ENCODE measurements around the gene CREBBP. TPM values are rescaled to one million over a fixed set of nuclear protein-coding genes. Genes with fewer than 3 reads are reported as not detected.

The CREBBP gene
- total RNA-seq, 1 experiment from 2014 or later = 79.1 TPM

DNA sequence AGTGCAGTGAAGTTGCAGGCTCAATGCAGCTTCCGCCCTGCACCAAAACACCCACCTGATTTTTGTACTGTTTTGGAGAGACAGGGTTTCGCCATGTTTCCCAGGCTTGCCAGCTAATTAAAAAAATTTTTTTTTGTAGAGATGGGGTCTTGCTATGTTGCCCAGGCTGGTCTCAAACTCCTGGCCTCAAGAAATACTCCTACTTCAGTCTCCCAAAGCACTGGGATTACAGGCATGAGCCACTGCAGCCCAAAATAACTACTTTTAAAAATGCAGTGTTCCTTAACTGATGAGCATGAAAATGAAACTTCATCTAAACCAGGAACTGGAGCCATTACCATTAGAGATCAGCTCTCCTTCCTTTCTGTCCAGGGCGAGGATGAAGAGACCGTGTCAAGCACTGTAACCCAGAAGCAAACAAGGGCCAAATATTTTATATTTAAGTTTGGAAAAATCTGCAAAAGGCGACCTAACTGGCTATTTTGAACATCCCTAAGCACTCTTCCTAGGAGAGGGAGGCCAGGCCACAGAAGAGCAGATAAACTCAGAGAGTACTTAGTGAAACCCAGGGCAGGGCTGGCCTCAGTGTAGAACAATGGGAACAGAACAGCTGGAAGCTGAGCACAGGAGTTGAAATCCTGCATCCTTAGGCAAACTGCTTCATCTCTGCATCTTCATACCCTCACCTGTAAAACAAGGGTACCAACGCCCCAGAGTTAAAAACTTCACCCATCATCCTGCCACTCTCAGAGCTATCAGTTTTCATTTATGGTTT lies 24.0 kb downstream of the CREBBP start:
- Mint-ChIP-seq H3K4me3 (no peak overlapping the region), H3K9me3 (no peaks in the 10 kb centered on the region), H3K4me1 (peaks cover 30 to 36% of the 10 kb centered on the region in 2 experiments), H3K27me3 (ENCODE audit: low read depth) (no peaks in the 10 kb centered on the region), H3K36me3 (ENCODE audit: insufficient read depth in 1 of 3, low read depth in 3 of 3) (peaks cover 0 to 4% (median 0%) of the 10 kb centered on the region in 3 experiments; a peak in 1 of 7 replicates), H3K27ac (peak overlapping the region in 2 of 3 experiments; percentile 3 to 87; a peak in 2 of 7 replicates)
- TF ChIP-seq, protein P1, sequence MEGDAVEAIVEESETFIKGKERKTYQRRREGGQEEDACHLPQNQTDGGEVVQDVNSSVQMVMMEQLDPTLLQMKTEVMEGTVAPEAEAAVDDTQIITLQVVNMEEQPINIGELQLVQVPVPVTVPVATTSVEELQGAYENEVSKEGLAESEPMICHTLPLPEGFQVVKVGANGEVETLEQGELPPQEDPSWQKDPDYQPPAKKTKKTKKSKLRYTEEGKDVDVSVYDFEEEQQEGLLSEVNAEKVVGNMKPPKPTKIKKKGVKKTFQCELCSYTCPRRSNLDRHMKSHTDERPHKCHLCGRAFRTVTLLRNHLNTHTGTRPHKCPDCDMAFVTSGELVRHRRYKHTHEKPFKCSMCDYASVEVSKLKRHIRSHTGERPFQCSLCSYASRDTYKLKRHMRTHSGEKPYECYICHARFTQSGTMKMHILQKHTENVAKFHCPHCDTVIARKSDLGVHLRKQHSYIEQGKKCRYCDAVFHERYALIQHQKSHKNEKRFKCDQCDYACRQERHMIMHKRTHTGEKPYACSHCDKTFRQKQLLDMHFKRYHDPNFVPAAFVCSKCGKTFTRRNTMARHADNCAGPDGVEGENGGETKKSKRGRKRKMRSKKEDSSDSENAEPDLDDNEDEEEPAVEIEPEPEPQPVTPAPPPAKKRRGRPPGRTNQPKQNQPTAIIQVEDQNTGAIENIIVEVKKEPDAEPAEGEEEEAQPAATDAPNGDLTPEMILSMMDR (conservative IDR thresholded peaks at IDR 0.05) = no peak
- H3K4me2 ChIP-seq (ENCODE audit: insufficient read depth, insufficient read length, low read length) = no peak overlapping the region
- no peak overlapping the region for H3K18ac ChIP-seq (ENCODE audit: insufficient read length, low read depth, low read length)
- no peak overlapping the region for H2BK5ac ChIP-seq (ENCODE audit: insufficient read length, low read length)
- no peak overlapping the region for H3K14ac ChIP-seq (ENCODE audit: insufficient read depth, low read length)
- H2BK15ac ChIP-seq (ENCODE audit: low read depth, low read length) = no peak overlapping the region
- no peaks in the 10 kb centered on the region for H3K23me2 ChIP-seq (ENCODE audit: insufficient read length, low read depth, low read length, poor library complexity, severe bottlenecking)
- no CpG with 5 or more reads among the region's 6 CpGs for WGBS (ENCODE audit: extremely low coverage, insufficient read length, low lambda C conversion rate)
- H3K27me3 ChIP-seq (ENCODE audit: insufficient read depth, low read length) = no peaks in the 10 kb centered on the region
- peaks cover 7% of the 10 kb centered on the region for H3K4me1 ChIP-seq (ENCODE audit: insufficient read depth, low read length)
- H3K79me1 ChIP-seq (ENCODE audit: insufficient read depth, low read depth, low read length, poor library complexity, severe bottlenecking) = peaks cover 8% of the 10 kb centered on the region
- no peak overlapping the region for H2AK5ac ChIP-seq (ENCODE audit: insufficient read length, low read length)
- H4K91ac ChIP-seq (ENCODE audit: insufficient read length, low read depth, low read length) = no peak overlapping the region
- H3K4ac ChIP-seq (ENCODE audit: low read depth, low read length) = no peak overlapping the region
- no peak overlapping the region for H2AFZ ChIP-seq (ENCODE audit: low read length)
- no peak overlapping the region for H2BK20ac ChIP-seq (ENCODE audit: low read depth, low read length, poor library complexity, severe bottlenecking)
- no peak overlapping the region for H4K5ac ChIP-seq (ENCODE audit: insufficient read length, low read depth, low read length)
- DNase-seq = no peak
- no peak overlapping the region for H2BK12ac ChIP-seq (ENCODE audit: insufficient read length, low read depth, low read length)
- no peak overlapping the region for H2BK120ac ChIP-seq (ENCODE audit: low read depth, low read length, poor library complexity, severe bottlenecking)
- peaks cover 42% of the 10 kb centered on the region; the same call in 1 of the 2 replicates for H3K79me2 ChIP-seq (ENCODE audit: insufficient read depth, low read length)
- H3K56ac ChIP-seq (ENCODE audit: insufficient read length, low read depth, low read length) = no peak overlapping the region
- no peak overlapping the region for H3K23ac ChIP-seq (ENCODE audit: insufficient read length, low read depth, low read length)
- H4K20me1 ChIP-seq (ENCODE audit: control insufficient read depth, insufficient read depth, insufficient read length) = no peaks in the 10 kb centered on the region
- H3K27ac ChIP-seq (ENCODE audit: insufficient read length, low read depth, low read length) = no peak overlapping the region
- no peaks in the 10 kb centered on the region for H3K9me3 ChIP-seq (ENCODE audit: control insufficient read depth, low read depth, low read length)
- H3T11ph ChIP-seq (ENCODE audit: low read length) = no peak overlapping the region
- no peak overlapping the region for H3K9ac ChIP-seq (ENCODE audit: extremely low read depth, insufficient read length, low read length)
- no peak overlapping the region for H4K8ac ChIP-seq (replicated peaks; ENCODE audit: insufficient read length, low read depth, low read length)

All from H9 (cell line).